IgD-negative memory B cell (primary cell): ENCODE measurements around the gene KISS1R. TPM values are rescaled to one million over a fixed set of nuclear protein-coding genes. Genes with fewer than 3 reads are reported as not detected.
A peak's percentile ranks its signal among the peaks of the same experiment; 100 is the strongest.

Source experiments
- H3K27ac Mint-ChIP-seq, 3 donors: one replicate each; pipeline ENCODE4 v1.8.0; 2020 to 2022; ENCODE audit warnings: mild to moderate bottlenecking in 3 of 3, mixed read lengths in 3 of 3, moderate library complexity in 1 of 3
- H3K27me3 Mint-ChIP-seq: one replicate; pipeline ENCODE4 v1.8.0; 2021; ENCODE audit warnings: mixed read lengths
- H3K36me3 Mint-ChIP-seq: one replicate; pipeline ENCODE4 v1.8.0; 2020; ENCODE audit warnings: mild to moderate bottlenecking, mixed read lengths
- H3K4me1 Mint-ChIP-seq, 3 donors: one replicate each; pipeline ENCODE4 v1.8.0; 2020 to 2022; ENCODE audit warnings: mixed read lengths in 3 of 3, mild to moderate bottlenecking in 1 of 3
- H3K4me3 Mint-ChIP-seq, 4 donors: one replicate each; pipeline ENCODE4 v1.8.0; 2020 to 2022; ENCODE audit warnings: mild to moderate bottlenecking in 4 of 4, mixed read lengths in 4 of 4, moderate library complexity in 3 of 4
- H3K9me3 Mint-ChIP-seq, 3 donors: one replicate each; pipeline ENCODE4 v1.8.0; 2020 to 2021; ENCODE audit warnings: mixed read lengths in 3 of 3, mild to moderate bottlenecking in 1 of 3
- polyA plus RNA-seq: library from polyadenylated mRNA; unstranded; fragments of 300-500 nt; fragmentation: Illumina TruSeq; gene quantifications from one replicate; pipeline ENCODE4 v1.2.3, GENCODE V29; 2021

Gene KISS1R
- polyA plus RNA-seq, 1 donor from 2014 or later: 3.9 TPM

GRCh38 chr19:918481-919198 is 1.5 kb downstream of the KISS1R start:
- Mint-ChIP-seq H3K4me3 (peak overlapping the region; percentile 72 to 88 (median 78)), H3K9me3 (no peaks in the 10 kb centered on the region), H3K27me3 (no peaks in the 10 kb centered on the region), H3K4me1 (peaks cover 9 to 15% (median 12%) of the 10 kb centered on the region in 3 donors), H3K36me3 (no peaks in the 10 kb centered on the region), H3K27ac (peak overlapping the region in 1 of 3 donors; percentile 97)

- Mint-ChIP-seq H3K9me3 (no peaks in the 10 kb centered on the region), H3K4me1 (peaks cover 9 to 15% (median 13%) of the 10 kb centered on the region in 3 donors), H3K4me3 (peak overlapping the region; percentile 72 to 88 (median 78)), H3K36me3 (no peaks in the 10 kb centered on the region), H3K27me3 (no peaks in the 10 kb centered on the region), H3K27ac (peak overlapping the region in 2 of 3 donors; percentile 80 to 97)
Measured at GRCh38 chr19:919199-920050, 2.3 kb downstream of the KISS1R start.

- peaks cover 7 to 12% (median 9%) of the 10 kb centered on the region in 3 donors for H3K4me1 Mint-ChIP-seq
- no peaks in the 10 kb centered on the region for H3K36me3 Mint-ChIP-seq
- no peaks in the 10 kb centered on the region for H3K27me3 Mint-ChIP-seq
- peak overlapping the region; percentile 91 to 97 (median 93) for H3K27ac Mint-ChIP-seq
- peak overlapping the region; percentile 82 to 91 (median 86) for H3K4me3 Mint-ChIP-seq
- H3K9me3 Mint-ChIP-seq: no peaks in the 10 kb centered on the region
Measured at GRCh38 chr19:920051-920864, 3.1 kb downstream of the KISS1R start.

- Mint-ChIP-seq H3K27me3 (no peaks in the 10 kb centered on the region), H3K9me3 (no peaks in the 10 kb centered on the region), H3K4me3 (peak overlapping the region; percentile 82 to 94 (median 93)), H3K4me1 (peaks cover 3 to 13% (median 9%) of the 10 kb centered on the region in 3 donors), H3K36me3 (no peaks in the 10 kb centered on the region), H3K27ac (peak overlapping the region; percentile 85 to 92 (median 90))
Measured at GRCh38 chr19:924553-925086, 7.5 kb downstream of the KISS1R start.

GRCh38 chr19:925087-925525 is 8.0 kb downstream of the KISS1R start:
- H3K27ac Mint-ChIP-seq: peak overlapping the region; percentile 85 to 92 (median 90)
- no peaks in the 10 kb centered on the region for H3K9me3 Mint-ChIP-seq

GRCh38 chr19:925526-926322 is 8.6 kb downstream of the KISS1R start, which contains the start of gene ARID3A:
ARID3A (plus strand) TSS chr19:926035; CDS start chr19:929529, 3,494 bp downstream.
- Mint-ChIP-seq H3K4me1 (peaks cover 4 to 13% (median 9%) of the 10 kb centered on the region in 3 donors), H3K9me3 (no peaks in the 10 kb centered on the region), H3K36me3 (no peaks in the 10 kb centered on the region), H3K27ac (peak within 1 kb of the TSS; percentile 92 to 95 (median 93)), H3K27me3 (no peaks in the 10 kb centered on the region), H3K4me3 (peak within 1 kb of the TSS; percentile 86 to 98 (median 95))

More at GRCh38 chr19:925087-925525, 8.0 kb downstream of the KISS1R start:
- Mint-ChIP-seq H3K4me1 (peaks cover 6 to 13% (median 9%) of the 10 kb centered on the region in 3 donors), H3K36me3 (no peaks in the 10 kb centered on the region), H3K4me3 (peak overlapping the region; percentile 82 to 94 (median 93)), H3K27me3 (no peaks in the 10 kb centered on the region)

- H3K9me3 Mint-ChIP-seq: no peaks in the 10 kb centered on the region
- H3K27me3 Mint-ChIP-seq: no peaks in the 10 kb centered on the region
- peak overlapping the region in 2 of 3 donors; percentile 87 to 95 for H3K27ac Mint-ChIP-seq
- H3K4me1 Mint-ChIP-seq: peaks cover 4 to 12% (median 7%) of the 10 kb centered on the region in 3 donors
- peak overlapping the region; percentile 86 to 97 (median 91) for H3K4me3 Mint-ChIP-seq
- H3K36me3 Mint-ChIP-seq: peaks cover 2% of the 10 kb centered on the region
Measured at GRCh38 chr19:926323-926588, 9.1 kb downstream of the KISS1R start.

- Mint-ChIP-seq H3K9me3 (no peaks in the 10 kb centered on the region), H3K4me3 (peak overlapping the region; percentile 86 to 98 (median 95)), H3K36me3 (peaks cover 2% of the 10 kb centered on the region), H3K27me3 (no peaks in the 10 kb centered on the region), H3K27ac (peak overlapping the region; percentile 87 to 95 (median 93)), H3K4me1 (peaks cover 4 to 8% (median 5%) of the 10 kb centered on the region in 3 donors)
Measured at GRCh38 chr19:926589-927350, 9.6 kb downstream of the KISS1R start.

- H3K27me3 Mint-ChIP-seq: no peaks in the 10 kb centered on the region
- peak overlapping the region; percentile 52 to 98 (median 71) for H3K4me3 Mint-ChIP-seq
- H3K27ac Mint-ChIP-seq: peak overlapping the region in 2 of 3 donors; percentile 19 to 88
- peaks cover 0 to 8% (median 6%) of the 10 kb centered on the region in 3 donors for H3K4me1 Mint-ChIP-seq
- peaks cover 2% of the 10 kb centered on the region for H3K36me3 Mint-ChIP-seq
- H3K9me3 Mint-ChIP-seq: no peaks in the 10 kb centered on the region
Measured at GRCh38 chr19:927351-927779, 10.2 kb downstream of the KISS1R start.

GRCh38 chr19:927780-928401 is 10.8 kb downstream of the KISS1R start:
- H3K9me3 Mint-ChIP-seq: no peaks in the 10 kb centered on the region
- H3K4me1 Mint-ChIP-seq: peaks cover 4 to 11% (median 8%) of the 10 kb centered on the region in 3 donors
- peak overlapping the region in 2 of 3 donors; percentile 19 to 88 for H3K27ac Mint-ChIP-seq
- no peaks in the 10 kb centered on the region for H3K27me3 Mint-ChIP-seq
- peaks cover 2% of the 10 kb centered on the region for H3K36me3 Mint-ChIP-seq
- peak overlapping the region; percentile 52 to 79 (median 67) for H3K4me3 Mint-ChIP-seq

GRCh38 chr19:928471-929202 is 11.5 kb downstream of the KISS1R start:
- H3K9me3 Mint-ChIP-seq: no peaks in the 10 kb centered on the region
- peak overlapping the region in 3 of 4 donors; percentile 28 to 63 (median 60) for H3K4me3 Mint-ChIP-seq
- H3K27me3 Mint-ChIP-seq: no peaks in the 10 kb centered on the region
- peaks cover 4 to 11% (median 10%) of the 10 kb centered on the region in 3 donors for H3K4me1 Mint-ChIP-seq
- H3K36me3 Mint-ChIP-seq: peaks cover 2% of the 10 kb centered on the region
- peak overlapping the region in 2 of 3 donors; percentile 73 to 88 for H3K27ac Mint-ChIP-seq
